GM23338 (cell line): Measurements from ENCODE around the gene SLC13A3. TPM values are rescaled to one million over a fixed set of nuclear protein-coding genes. Genes with fewer than 3 reads are reported as not detected.

Source experiments
- ATAC-seq: fragments of 200-7000 bp; cut with Tn5 transposase; 3 replicates; pipeline ENCODE4 v1.9.1; 2020
- DNase-seq: peaks from one replicate; pipeline ENCODE4 v3.0.0-alpha.2; 2015; ENCODE audit warnings: low spot score
- H2AFZ ChIP-seq: fragments of 200-600 bp; sonication (generic); 2 replicates; pipeline ENCODE4 v1.8.0; 2016; ENCODE audit warnings: antibody characterized with exemption, mild to moderate bottlenecking, moderate library complexity
- H3F3A ChIP-seq: fragments of 200-600 bp; sonication (generic); replicated peaks from 2 replicates; pipeline ENCODE4 v1.8.0; 2017; ENCODE audit warnings: antibody characterized with exemption, mixed run types, low read depth
- H3K27ac ChIP-seq: fragments of 200-600 bp; sonication (generic); 2 replicates; pipeline ENCODE4 v1.6.1; 2016; ENCODE audit warnings: low read depth
- H3K27me3 ChIP-seq: fragments of 200-600 bp; sonication (generic); 2 replicates; pipeline ENCODE4 v1.8.0; 2016; ENCODE audit warnings: mild to moderate bottlenecking, mixed run types, moderate library complexity; ENCODE audit not compliant: insufficient read depth
- H3K36me3 ChIP-seq: fragments of 200-600 bp; sonication (generic); 2 replicates; pipeline ENCODE4 v1.8.0; 2016; ENCODE audit warnings: mild to moderate bottlenecking; ENCODE audit not compliant: insufficient read depth
- H3K4me1 ChIP-seq: fragments of 200-600 bp; sonication (generic); 2 replicates; pipeline ENCODE4 v1.8.0; 2016; ENCODE audit warnings: mild to moderate bottlenecking, moderate library complexity; ENCODE audit not compliant: insufficient read depth
- H3K4me2 ChIP-seq: fragments of 200-600 bp; sonication (generic); 2 replicates; pipeline ENCODE4 v1.7.1; 2017; ENCODE audit warnings: mixed run types
- H3K4me3 ChIP-seq: fragments of 200-600 bp; sonication (generic); 2 replicates; pipeline ENCODE4 v1.6.1; 2016; ENCODE audit warnings: mixed run types
- H3K79me2 ChIP-seq: fragments of 200-600 bp; sonication (generic); replicated peaks from 2 replicates; pipeline ENCODE4 v1.8.0; 2017; ENCODE audit warnings: mild to moderate bottlenecking; ENCODE audit not compliant: insufficient read depth
- H3K9me2 ChIP-seq: fragments of 200-600 bp; sonication (generic); 2 replicates; pipeline ENCODE4 v1.8.0; 2017; ENCODE audit not compliant: insufficient read depth
- H4K20me1 ChIP-seq: fragments of 200-600 bp; sonication (generic); replicated peaks from 2 replicates; pipeline ENCODE4 v1.8.0; 2017; ENCODE audit warnings: mild to moderate bottlenecking; ENCODE audit not compliant: insufficient read depth
- H3K27ac Mint-ChIP-seq: 2 replicates; pipeline ENCODE4 v1.8.0; 2020; ENCODE audit warnings: inconsistent platforms, mild to moderate bottlenecking, moderate library complexity, mixed read lengths
- H3K27me3 Mint-ChIP-seq: 3 replicates; pipeline ENCODE4 v1.8.0; 2022; ENCODE audit warnings: low read depth, mild to moderate bottlenecking, moderate library complexity, mixed read lengths, inconsistent platforms; ENCODE audit not compliant: insufficient read depth, poor library complexity
- H3K36me3 Mint-ChIP-seq: 3 replicates; pipeline ENCODE4 v1.8.0; 2021; ENCODE audit warnings: low read depth, mild to moderate bottlenecking, inconsistent platforms, moderate library complexity, mixed read lengths
- H3K4me1 Mint-ChIP-seq: 3 replicates; pipeline ENCODE4 v1.8.0; 2020; ENCODE audit warnings: mild to moderate bottlenecking, inconsistent platforms, mixed read lengths
- H3K4me3 Mint-ChIP-seq: 3 replicates; pipeline ENCODE4 v1.8.0; 2021; ENCODE audit warnings: moderate library complexity, mild to moderate bottlenecking, inconsistent platforms, mixed read lengths
- H3K9me3 Mint-ChIP-seq: 3 replicates; pipeline ENCODE4 v1.8.0; 2020; ENCODE audit warnings: moderate library complexity, mild to moderate bottlenecking, inconsistent platforms, mixed read lengths
- CREB1 ChIP-seq: fragments of 250-450 bp; sonication (Bioruptor Pico); IDR thresholded peaks from 2 replicates; pipeline ENCODE4 v1.5.0; 2020; ENCODE audit warnings: low read depth, mild to moderate bottlenecking, moderate library complexity
- EZH2 ChIP-seq: fragments of 200-600 bp; sonication (generic); IDR thresholded peaks from one replicate; pipeline ENCODE4 v1.8.0; 2017; ENCODE audit warnings: antibody characterized with exemption, mild to moderate bottlenecking, low read depth; ENCODE audit not compliant: unreplicated experiment
- JUNB ChIP-seq: IDR thresholded peaks from one replicate; pipeline ENCODE4 v1.6.1; 2016; ENCODE audit warnings: antibody characterized with exemption; ENCODE audit not compliant: unreplicated experiment
- NANOG ChIP-seq: IDR thresholded peaks from 2 replicates; pipeline ENCODE4 v1.6.1; 2016; ENCODE audit warnings: antibody characterized with exemption, borderline replicate concordance
- POLR2AphosphoS5 ChIP-seq: IDR thresholded peaks from 2 replicates; pipeline ENCODE4 v1.6.1; 2016; ENCODE audit warnings: antibody characterized with exemption, low read depth
- STAT1 ChIP-seq: IDR thresholded peaks from one replicate; pipeline ENCODE4 v1.6.1; 2016; ENCODE audit warnings: antibody characterized with exemption; ENCODE audit not compliant: unreplicated experiment
- ZNF114 ChIP-seq: fragments of 250-450 bp; sonication (Bioruptor Pico); IDR thresholded peaks from 2 replicates; pipeline ENCODE4 v1.5.0; 2020; ENCODE audit warnings: mild to moderate bottlenecking, moderate library complexity
- ZNF331 ChIP-seq: fragments of 250-450 bp; sonication (Bioruptor Pico); IDR thresholded peaks from 2 replicates; pipeline ENCODE4 v1.5.0; 2020; ENCODE audit warnings: low read depth, mild to moderate bottlenecking, moderate library complexity
- polyA plus RNA-seq: library from polyadenylated mRNA; unstranded; fragments of >200 nt; fragmentation: Nextera tagmentation; extraction: Ambion mirVana; gene quantifications from 2 replicates; pipeline ENCODE4 v1.2.1, GENCODE V29; 2016
- total RNA-seq: library from RNA; depleted of rRNA; stranded (reverse); fragments of >200 nt; shearing (Covaris generic); gene quantifications from 2 replicates; pipeline ENCODE4 v1.2.3, GENCODE V29; 2014
- TF ChIP-seq, protein P1 (sequence below): IDR thresholded peaks from 2 replicates; pipeline ENCODE4 v1.6.1; 2016; ENCODE audit warnings: antibody characterized with exemption
- TF ChIP-seq, protein P2 (sequence below): fragments of 250-450 bp; sonication (Bioruptor Pico); IDR thresholded peaks from 2 replicates; pipeline ENCODE4 v1.5.0; 2020; ENCODE audit warnings: mild to moderate bottlenecking, moderate library complexity
- TF ChIP-seq, protein P3 (sequence below), 2 experiments: fragments of 200-600 bp in 1 of 2; sonication (generic) in 1 of 2; conservative IDR thresholded peaks; 2 replicates each; pipeline versions ENCODE4 v1.5.1 to v1.6.1; 2016 to 2017; ENCODE audit warnings: antibody characterized with exemption in 2 of 2, low read depth in 2 of 2, mild to moderate bottlenecking in 2 of 2, moderate library complexity in 1 of 2

The SLC13A3 gene
- total and polyA plus RNA-seq, 2 experiments from 2014 or later: 8.6 to 9.1 TPM

DNA sequence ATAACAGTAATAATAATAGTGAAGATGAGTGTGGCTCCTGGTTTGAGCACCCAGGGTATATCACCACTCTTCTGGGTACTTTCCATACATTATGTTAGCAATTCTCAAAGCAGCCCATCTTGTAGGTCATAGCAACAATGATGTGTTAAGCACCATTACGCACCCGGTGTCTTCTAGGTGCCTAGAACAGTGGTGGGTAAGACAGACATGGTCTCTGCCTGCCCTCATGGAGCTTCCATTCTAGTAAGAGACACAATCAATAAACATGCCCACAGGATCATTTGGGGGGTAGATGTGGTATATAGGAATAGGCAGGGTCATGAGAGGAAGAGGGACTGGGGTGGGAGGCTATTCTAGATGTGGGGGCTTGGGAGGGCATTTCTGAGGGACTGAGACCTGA, 79.8 kb downstream of the SLC13A3 start:
- no peak overlapping the region for H2AFZ ChIP-seq
- Mint-ChIP-seq H3K27me3 (peaks cover 3% of the 10 kb centered on the region), H3K27ac (no peak overlapping the region), H3K4me3 (no peak overlapping the region), H3K9me3 (no peaks in the 10 kb centered on the region), H3K4me1 (peaks cover 4% of the 10 kb centered on the region; the same call in 2 of the 3 replicates), H3K36me3 (peaks cover 3% of the 10 kb centered on the region; the same call in 1 of the 3 replicates)
- H3K4me2 ChIP-seq: no peak overlapping the region
- H3K9me2 ChIP-seq: no peaks in the 10 kb centered on the region
- no peak overlapping the region for H3K27ac ChIP-seq
- H3K4me1 ChIP-seq: no peaks in the 10 kb centered on the region
- H4K20me1 ChIP-seq: no peaks in the 10 kb centered on the region
- H3K27me3 ChIP-seq: no peaks in the 10 kb centered on the region
- TF ChIP-seq, protein P1, sequence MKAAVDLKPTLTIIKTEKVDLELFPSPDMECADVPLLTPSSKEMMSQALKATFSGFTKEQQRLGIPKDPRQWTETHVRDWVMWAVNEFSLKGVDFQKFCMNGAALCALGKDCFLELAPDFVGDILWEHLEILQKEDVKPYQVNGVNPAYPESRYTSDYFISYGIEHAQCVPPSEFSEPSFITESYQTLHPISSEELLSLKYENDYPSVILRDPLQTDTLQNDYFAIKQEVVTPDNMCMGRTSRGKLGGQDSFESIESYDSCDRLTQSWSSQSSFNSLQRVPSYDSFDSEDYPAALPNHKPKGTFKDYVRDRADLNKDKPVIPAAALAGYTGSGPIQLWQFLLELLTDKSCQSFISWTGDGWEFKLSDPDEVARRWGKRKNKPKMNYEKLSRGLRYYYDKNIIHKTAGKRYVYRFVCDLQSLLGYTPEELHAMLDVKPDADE: no peak
- no peak for TF ChIP-seq POLR2AphosphoS5
- TF ChIP-seq STAT1: no peak
- no peak for TF ChIP-seq ZNF114 (CRISPR knock-in tag)
- H3F3A ChIP-seq: no peaks in the 10 kb centered on the region
- DNase-seq: no peak
- no peak overlapping the region for H3K4me3 ChIP-seq
- H3K79me2 ChIP-seq: no peaks in the 10 kb centered on the region
- no peaks in the 10 kb centered on the region for H3K36me3 ChIP-seq
- no peak for ATAC-seq

DNA sequence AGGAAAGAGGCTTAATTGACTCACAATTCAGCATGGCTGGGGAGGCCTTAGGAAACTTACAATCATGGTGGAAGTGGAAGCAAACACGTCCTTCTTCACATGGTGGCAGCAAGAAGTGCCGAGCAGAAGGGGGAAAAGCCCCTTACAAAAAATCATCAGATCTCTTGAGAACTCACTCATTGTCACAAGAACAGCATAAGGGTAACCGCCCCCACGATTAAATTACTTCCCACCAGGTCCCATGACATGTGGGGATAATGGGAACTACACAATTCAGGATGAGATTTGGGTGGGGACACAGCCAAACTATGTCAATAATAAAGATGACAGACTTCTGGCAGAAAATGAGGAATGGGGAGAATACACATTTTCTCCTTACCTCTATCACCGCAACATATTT, 80.3 kb downstream of the SLC13A3 start:
- Histone ChIP-seq H3K79me2 (no peaks in the 10 kb centered on the region), H3K27ac (no peak overlapping the region), H3F3A (no peaks in the 10 kb centered on the region), H3K4me3 (no peak overlapping the region), H3K36me3 (no peaks in the 10 kb centered on the region), H3K9me2 (no peaks in the 10 kb centered on the region), H3K27me3 (no peaks in the 10 kb centered on the region), H4K20me1 (no peaks in the 10 kb centered on the region), H3K4me1 (no peaks in the 10 kb centered on the region), H2AFZ (no peak overlapping the region), H3K4me2 (no peak overlapping the region)
- no peak for DNase-seq
- Mint-ChIP-seq H3K27ac (no peak overlapping the region), H3K4me3 (no peak overlapping the region), H3K27me3 (peaks cover 2% of the 10 kb centered on the region), H3K4me1 (peaks cover 8% of the 10 kb centered on the region; the same call in 2 of the 3 replicates), H3K9me3 (no peaks in the 10 kb centered on the region), H3K36me3 (peaks cover 3% of the 10 kb centered on the region; the same call in 1 of the 3 replicates)
- ATAC-seq: no peak
- TF ChIP-seq CREB1 (CRISPR knock-in tag) (no peak), ZNF114 (CRISPR knock-in tag) (no peak), EZH2 (no peak), ZNF331 (no peak), POLR2AphosphoS5 (no peak), JUNB (no peak), NANOG (no peak), STAT1 (no peak)
- TF ChIP-seq, protein P2, sequence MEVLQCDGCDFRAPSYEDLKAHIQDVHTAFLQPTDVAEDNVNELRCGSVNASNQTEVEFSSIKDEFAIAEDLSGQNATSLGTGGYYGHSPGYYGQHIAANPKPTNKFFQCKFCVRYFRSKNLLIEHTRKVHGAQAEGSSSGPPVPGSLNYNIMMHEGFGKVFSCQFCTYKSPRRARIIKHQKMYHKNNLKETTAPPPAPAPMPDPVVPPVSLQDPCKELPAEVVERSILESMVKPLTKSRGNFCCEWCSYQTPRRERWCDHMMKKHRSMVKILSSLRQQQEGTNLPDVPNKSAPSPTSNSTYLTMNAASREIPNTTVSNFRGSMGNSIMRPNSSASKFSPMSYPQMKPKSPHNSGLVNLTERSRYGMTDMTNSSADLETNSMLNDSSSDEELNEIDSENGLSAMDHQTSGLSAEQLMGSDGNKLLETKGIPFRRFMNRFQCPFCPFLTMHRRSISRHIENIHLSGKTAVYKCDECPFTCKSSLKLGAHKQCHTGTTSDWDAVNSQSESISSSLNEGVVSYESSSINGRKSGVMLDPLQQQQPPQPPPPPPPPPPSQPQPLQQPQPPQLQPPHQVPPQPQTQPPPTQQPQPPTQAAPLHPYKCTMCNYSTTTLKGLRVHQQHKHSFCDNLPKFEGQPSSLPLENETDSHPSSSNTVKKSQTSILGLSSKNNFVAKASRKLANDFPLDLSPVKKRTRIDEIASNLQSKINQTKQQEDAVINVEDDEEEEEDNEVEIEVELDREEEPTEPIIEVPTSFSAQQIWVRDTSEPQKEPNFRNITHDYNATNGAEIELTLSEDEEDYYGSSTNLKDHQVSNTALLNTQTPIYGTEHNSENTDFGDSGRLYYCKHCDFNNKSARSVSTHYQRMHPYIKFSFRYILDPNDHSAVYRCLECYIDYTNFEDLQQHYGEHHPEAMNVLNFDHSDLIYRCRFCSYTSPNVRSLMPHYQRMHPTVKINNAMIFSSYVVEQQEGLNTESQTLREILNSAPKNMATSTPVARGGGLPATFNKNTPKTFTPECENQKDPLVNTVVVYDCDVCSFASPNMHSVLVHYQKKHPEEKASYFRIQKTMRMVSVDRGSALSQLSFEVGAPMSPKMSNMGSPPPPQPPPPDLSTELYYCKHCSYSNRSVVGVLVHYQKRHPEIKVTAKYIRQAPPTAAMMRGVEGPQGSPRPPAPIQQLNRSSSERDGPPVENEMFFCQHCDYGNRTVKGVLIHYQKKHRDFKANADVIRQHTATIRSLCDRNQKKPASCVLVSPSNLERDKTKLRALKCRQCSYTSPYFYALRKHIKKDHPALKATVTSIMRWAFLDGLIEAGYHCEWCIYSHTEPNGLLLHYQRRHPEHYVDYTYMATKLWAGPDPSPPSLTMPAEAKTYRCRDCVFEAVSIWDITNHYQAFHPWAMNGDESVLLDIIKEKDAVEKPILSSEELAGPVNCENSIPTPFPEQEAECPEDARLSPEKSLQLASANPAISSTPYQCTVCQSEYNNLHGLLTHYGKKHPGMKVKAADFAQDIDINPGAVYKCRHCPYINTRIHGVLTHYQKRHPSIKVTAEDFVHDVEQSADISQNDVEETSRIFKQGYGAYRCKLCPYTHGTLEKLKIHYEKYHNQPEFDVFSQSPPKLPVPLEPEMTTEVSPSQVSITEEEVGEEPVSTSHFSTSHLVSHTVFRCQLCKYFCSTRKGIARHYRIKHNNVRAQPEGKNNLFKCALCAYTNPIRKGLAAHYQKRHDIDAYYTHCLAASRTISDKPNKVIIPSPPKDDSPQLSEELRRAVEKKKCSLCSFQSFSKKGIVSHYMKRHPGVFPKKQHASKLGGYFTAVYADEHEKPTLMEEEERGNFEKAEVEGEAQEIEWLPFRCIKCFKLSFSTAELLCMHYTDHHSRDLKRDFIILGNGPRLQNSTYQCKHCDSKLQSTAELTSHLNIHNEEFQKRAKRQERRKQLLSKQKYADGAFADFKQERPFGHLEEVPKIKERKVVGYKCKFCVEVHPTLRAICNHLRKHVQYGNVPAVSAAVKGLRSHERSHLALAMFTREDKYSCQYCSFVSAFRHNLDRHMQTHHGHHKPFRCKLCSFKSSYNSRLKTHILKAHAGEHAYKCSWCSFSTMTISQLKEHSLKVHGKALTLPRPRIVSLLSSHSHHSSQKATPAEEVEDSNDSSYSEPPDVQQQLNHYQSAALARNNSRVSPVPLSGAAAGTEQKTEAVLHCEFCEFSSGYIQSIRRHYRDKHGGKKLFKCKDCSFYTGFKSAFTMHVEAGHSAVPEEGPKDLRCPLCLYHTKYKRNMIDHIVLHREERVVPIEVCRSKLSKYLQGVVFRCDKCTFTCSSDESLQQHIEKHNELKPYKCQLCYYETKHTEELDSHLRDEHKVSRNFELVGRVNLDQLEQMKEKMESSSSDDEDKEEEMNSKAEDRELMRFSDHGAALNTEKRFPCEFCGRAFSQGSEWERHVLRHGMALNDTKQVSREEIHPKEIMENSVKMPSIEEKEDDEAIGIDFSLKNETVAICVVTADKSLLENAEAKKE (CRISPR knock-in tag): no peak
- TF ChIP-seq, protein P1: no peak
- TF ChIP-seq, protein P3, sequence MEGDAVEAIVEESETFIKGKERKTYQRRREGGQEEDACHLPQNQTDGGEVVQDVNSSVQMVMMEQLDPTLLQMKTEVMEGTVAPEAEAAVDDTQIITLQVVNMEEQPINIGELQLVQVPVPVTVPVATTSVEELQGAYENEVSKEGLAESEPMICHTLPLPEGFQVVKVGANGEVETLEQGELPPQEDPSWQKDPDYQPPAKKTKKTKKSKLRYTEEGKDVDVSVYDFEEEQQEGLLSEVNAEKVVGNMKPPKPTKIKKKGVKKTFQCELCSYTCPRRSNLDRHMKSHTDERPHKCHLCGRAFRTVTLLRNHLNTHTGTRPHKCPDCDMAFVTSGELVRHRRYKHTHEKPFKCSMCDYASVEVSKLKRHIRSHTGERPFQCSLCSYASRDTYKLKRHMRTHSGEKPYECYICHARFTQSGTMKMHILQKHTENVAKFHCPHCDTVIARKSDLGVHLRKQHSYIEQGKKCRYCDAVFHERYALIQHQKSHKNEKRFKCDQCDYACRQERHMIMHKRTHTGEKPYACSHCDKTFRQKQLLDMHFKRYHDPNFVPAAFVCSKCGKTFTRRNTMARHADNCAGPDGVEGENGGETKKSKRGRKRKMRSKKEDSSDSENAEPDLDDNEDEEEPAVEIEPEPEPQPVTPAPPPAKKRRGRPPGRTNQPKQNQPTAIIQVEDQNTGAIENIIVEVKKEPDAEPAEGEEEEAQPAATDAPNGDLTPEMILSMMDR (conservative IDR thresholded peaks at IDR 0.05; ENCODE audit: low read depth in 2 of 2): no peak
